ENCODE measurements around the gene DCN.

DNA sequence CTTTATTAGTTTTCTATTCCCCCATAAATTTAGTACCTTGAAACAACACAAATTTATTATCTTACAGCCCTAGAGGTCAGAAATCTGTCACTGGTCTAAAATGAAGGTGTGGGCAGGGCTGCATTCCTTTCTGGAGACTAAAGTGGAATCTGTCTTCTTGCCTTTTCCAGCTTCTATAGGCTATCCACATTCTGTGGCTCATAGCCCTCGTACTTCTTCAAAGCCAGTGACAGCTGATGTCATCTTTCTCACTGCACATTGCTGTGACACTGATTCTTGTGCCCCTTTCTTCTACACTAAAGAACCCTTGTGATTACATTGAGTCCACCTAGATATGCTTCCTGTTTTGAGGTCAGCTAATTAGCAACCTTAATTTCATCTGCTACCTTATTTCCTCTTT is 23.2 kb upstream of the DCN start:
- no peak for TF ChIP-seq POLR2A (IDR thresholded peaks at IDR 0.05)
- TF ChIP-seq, protein P1, sequence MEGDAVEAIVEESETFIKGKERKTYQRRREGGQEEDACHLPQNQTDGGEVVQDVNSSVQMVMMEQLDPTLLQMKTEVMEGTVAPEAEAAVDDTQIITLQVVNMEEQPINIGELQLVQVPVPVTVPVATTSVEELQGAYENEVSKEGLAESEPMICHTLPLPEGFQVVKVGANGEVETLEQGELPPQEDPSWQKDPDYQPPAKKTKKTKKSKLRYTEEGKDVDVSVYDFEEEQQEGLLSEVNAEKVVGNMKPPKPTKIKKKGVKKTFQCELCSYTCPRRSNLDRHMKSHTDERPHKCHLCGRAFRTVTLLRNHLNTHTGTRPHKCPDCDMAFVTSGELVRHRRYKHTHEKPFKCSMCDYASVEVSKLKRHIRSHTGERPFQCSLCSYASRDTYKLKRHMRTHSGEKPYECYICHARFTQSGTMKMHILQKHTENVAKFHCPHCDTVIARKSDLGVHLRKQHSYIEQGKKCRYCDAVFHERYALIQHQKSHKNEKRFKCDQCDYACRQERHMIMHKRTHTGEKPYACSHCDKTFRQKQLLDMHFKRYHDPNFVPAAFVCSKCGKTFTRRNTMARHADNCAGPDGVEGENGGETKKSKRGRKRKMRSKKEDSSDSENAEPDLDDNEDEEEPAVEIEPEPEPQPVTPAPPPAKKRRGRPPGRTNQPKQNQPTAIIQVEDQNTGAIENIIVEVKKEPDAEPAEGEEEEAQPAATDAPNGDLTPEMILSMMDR (IDR thresholded peaks at IDR 0.05): no peak
